Measurements from ENCODE around the gene LUZP1.

LUZP1 gene

GRCh38 chr1:23150742-23151141, 17.9 kb downstream of the LUZP1 start:
- DNase-seq (ENCODE audit: low read depth), result no peak

GRCh38 chr1:23150125-23150524, 18.5 kb downstream of the LUZP1 start:
- no peak for DNase-seq (ENCODE audit: low read depth)

- no peak for DNase-seq (ENCODE audit: low read depth)
These were observed 19.5 kb downstream of the LUZP1 start for GRCh38 chr1:23149114-23149513.

- DNase-seq (ENCODE audit: low read depth), result no peak
These were observed 20.6 kb downstream of the LUZP1 start for GRCh38 chr1:23148084-23148483.

- no peak for DNase-seq (ENCODE audit: low read depth)
These were observed 27.6 kb downstream of the LUZP1 start for GRCh38 chr1:23140940-23141596.

GRCh38 chr1:23135268-23135667, 33.4 kb downstream of the LUZP1 start:
- DNase-seq (ENCODE audit: low read depth), result no peak

- DNase-seq (ENCODE audit: low read depth), result no peak
These were observed 34.6 kb downstream of the LUZP1 start for GRCh38 chr1:23134055-23134454.

GRCh38 chr1:23133587-23133986, 35.1 kb downstream of the LUZP1 start:
- DNase-seq (ENCODE audit: low read depth), result no peak

- no peak for DNase-seq (ENCODE audit: low read depth)
These were observed 36.6 kb downstream of the LUZP1 start for GRCh38 chr1:23132033-23132432.

GRCh38 chr1:23129846-23130245, 38.8 kb downstream of the LUZP1 start:
- no peak for DNase-seq (ENCODE audit: low read depth)

GRCh38 chr1:23126801-23127200, 41.9 kb downstream of the LUZP1 start:
- no peak for DNase-seq (ENCODE audit: low read depth)

GRCh38 chr1:23126200-23126599, 42.5 kb downstream of the LUZP1 start:
- DNase-seq (ENCODE audit: low read depth), result no peak

- DNase-seq (ENCODE audit: low read depth), result no peak
These were observed 43.2 kb downstream of the LUZP1 start for GRCh38 chr1:23125489-23125888.

- DNase-seq (ENCODE audit: low read depth), result no peak
These were observed 44.2 kb downstream of the LUZP1 start for GRCh38 chr1:23124259-23125026.

- DNase-seq (ENCODE audit: low read depth), result no peak
These were observed 45.1 kb downstream of the LUZP1 start for GRCh38 chr1:23123528-23123927.

- no peak for DNase-seq (ENCODE audit: low read depth)
These were observed 45.9 kb downstream of the LUZP1 start for GRCh38 chr1:23122796-23123195.

- DNase-seq (ENCODE audit: low read depth), result no peak
These were observed 46.5 kb downstream of the LUZP1 start for GRCh38 chr1:23122023-23122748.

GRCh38 chr1:23120383-23120782, 48.3 kb downstream of the LUZP1 start:
- DNase-seq (ENCODE audit: low read depth), result no peak

GRCh38 chr1:23118957-23119792, 49.5 kb downstream of the LUZP1 start:
- no peak for DNase-seq (ENCODE audit: low read depth)

- DNase-seq (ENCODE audit: low read depth), result no peak
These were observed 50.2 kb downstream of the LUZP1 start for GRCh38 chr1:23118407-23118806.

- no peak for DNase-seq (ENCODE audit: low read depth)
These were observed 51.5 kb downstream of the LUZP1 start for GRCh38 chr1:23116921-23117699.
